Right kidney (tissue), 9 donors: ENCODE results near the gene TWNK.

ENCODE experiments used
- DNase-seq: peaks from one replicate; pipeline ENCODE4 v3.0.0-alpha.2; 2016
- long read RNA-seq, 8 donors: transcript quantifications; one replicate each; lab custom pipeline, GENCODE V29; 2026

Gene TWNK
- long read RNA-seq, donor 1, partial matches to known transcripts: 0 of 4 reads
- long read RNA-seq, donor 1, other reads (novel, unspliced or antisense): 0 of 4 reads
- long read RNA-seq, donor 2: 0 reads
- long read RNA-seq, donor 3, partial matches to known transcripts: 0 of 1 reads
- long read RNA-seq, donor 3, other reads (novel, unspliced or antisense): 0 of 1 reads
- long read RNA-seq, donor 4, partial matches to known transcripts: 0 of 4 reads
- long read RNA-seq, donor 4, other reads (novel, unspliced or antisense): 0 of 4 reads
- long read RNA-seq, donor 5, partial matches to known transcripts: 0 of 3 reads
- long read RNA-seq, donor 5, other reads (novel, unspliced or antisense): 0 of 3 reads
- long read RNA-seq, donor 6, partial matches to known transcripts: 0 of 4 reads
- long read RNA-seq, donor 6, other reads (novel, unspliced or antisense): 0 of 4 reads
- long read RNA-seq, donor 7, partial matches to known transcripts: 0 of 3 reads
- long read RNA-seq, donor 7, other reads (novel, unspliced or antisense): 0 of 3 reads
- long read RNA-seq, donor 8, partial matches to known transcripts: 0 of 3 reads
- long read RNA-seq, donor 8, other reads (novel, unspliced or antisense): 0 of 3 reads

DNA sequence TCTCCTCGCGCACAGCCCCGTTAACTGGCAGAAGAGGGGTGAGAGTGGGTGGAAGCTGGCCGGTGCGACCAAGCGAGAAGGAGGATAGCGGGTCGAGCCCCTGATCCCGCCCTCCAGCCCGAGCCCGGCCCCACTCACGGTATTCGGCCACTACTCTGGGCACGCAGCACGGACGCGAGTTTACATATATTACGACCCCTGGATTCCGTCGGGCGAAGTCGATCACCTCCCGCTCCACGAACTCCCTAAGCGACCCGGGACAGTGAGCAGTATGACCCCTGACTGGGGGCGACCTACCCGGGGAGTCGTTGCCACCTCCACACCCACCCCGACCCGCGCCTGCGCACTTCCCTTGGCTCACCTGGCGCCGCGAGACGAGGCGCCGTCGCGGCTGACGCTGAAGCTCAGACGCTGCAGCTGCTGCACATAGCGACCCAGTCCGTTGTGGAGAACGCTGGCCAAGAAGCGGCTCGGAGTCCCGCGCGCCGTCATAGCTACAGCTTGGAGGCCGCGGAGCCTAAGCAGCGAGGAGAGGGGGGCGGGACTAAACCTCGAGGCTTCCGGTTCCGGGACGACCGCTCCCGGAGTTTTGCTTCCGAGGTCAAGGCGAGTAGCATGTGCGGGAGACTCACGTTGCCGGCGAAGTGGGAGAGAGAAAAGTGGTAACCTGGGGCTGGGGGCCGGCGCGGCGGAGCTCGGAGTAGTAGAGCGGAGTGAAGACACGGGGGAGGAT, at the start of gene TWNK, which contains the start of gene MRPL43:
TWNK (plus strand) TSS at position 592 of the 733 bp plus-strand sequence. CDS start 668 bp downstream, outside the sequence.
MRPL43 (minus strand) TSS at position 546 of the 733 bp plus-strand sequence; CDS start at position 492, 54 bp downstream.
- peak; percentile 87 for DNase-seq

DNA sequence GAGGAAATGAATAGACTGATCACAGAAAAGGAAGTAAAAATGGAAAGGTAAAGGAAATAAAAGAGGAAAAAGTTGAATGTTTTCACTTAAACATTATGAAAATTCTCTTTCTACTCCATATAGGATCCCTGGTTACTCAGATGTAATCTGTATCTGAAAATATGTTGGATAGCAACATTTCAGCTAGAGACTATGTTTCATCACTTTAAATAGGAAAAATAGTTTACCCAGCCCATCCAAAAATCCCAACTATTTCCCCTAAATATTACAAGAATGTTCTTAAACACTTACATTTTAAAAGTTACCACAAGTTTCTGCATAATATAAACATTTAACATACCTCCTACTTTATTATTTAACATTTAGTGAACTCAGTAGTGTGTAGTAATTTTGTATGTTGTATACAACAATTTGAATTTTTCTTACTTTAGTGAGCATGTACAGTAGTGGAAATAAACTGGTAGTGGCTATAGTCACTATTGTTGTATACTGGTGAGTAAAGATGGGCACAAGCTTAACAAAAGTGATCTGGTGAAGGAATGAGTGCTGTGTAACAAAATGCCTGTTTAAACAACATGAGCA, 47.5 kb upstream of the TWNK start:
- no peak for DNase-seq

- no peak for DNase-seq
Measured at GRCh38 chr10:100942229-100942628, 45.1 kb upstream of the TWNK start.

GRCh38 chr10:100943508-100943907, 43.8 kb upstream of the TWNK start:
- DNase-seq: no peak

GRCh38 chr10:100945754-100946153, 41.6 kb upstream of the TWNK start:
- no peak for DNase-seq

- DNase-seq: no peak
Measured at GRCh38 chr10:100948916-100949315, 38.4 kb upstream of the TWNK start.

GRCh38 chr10:100960251-100960650, 27.1 kb upstream of the TWNK start:
- no peak for DNase-seq

- DNase-seq: no peak
Measured at GRCh38 chr10:100962351-100963080, 24.8 kb upstream of the TWNK start.

DNA sequence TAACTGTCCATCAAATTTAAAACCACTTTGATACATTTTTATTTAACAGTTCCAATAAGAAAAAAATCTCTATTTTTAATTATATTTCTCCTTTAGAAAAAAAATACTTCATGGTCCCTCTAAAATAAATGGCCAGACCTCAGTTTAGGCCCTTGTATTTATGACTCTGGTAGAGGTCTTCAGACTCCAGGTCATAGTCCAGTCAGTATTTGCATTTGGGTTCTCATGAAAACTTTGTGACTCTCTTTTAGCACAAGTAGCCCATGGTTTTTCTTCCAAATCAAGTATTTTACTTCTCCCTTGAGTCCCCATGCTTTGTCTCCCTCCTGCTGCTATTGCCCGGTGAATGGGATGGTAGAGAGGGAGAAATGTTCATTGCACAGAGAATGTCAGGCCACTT, 23.5 kb upstream of the TWNK start:
- no peak for DNase-seq

DNA sequence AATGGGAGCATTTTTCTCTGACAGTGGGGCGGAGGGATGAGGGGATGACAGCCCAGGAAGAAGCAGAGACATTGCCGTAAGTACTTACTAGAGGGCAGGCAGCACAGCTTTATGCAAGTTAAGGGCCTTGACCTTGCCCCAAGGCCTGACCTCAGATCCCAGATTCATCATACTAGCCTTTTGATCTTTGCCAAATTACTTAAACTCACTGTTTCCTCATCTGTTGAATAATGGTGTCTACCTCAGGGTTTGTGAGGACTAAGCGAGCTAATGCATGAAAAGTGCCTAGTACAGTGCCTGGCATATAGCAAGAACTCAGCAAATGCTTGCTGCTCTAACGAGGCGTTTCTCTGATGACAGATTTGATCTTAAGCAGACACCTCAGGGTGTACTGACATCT, 21.5 kb upstream of the TWNK start:
- no peak for DNase-seq

GRCh38 chr10:100966887-100967286, 20.5 kb upstream of the TWNK start:
- DNase-seq: no peak

GRCh38 chr10:100967332-100967731, 20.0 kb upstream of the TWNK start:
- DNase-seq: no peak

GRCh38 chr10:100968062-100968736, 19.1 kb upstream of the TWNK start:
- no peak for DNase-seq

DNA sequence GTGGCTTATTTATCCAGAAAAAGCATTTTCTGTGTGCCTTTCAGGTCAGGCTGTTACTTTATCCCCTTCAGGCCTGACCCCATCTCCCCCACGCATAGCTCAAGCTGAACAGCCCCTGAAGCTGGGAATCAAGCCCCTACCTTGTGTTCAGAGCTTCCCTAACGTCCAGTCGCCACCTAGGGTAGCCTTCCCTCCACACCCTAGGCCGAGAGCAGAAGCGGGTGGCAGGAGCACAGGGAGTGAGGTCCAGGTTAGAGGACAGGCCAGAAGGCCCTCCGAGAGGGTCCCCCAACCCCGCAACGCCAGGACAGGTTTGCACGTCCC, 18.5 kb upstream of the TWNK start:
- DNase-seq: no peak

- peak; percentile 77 for DNase-seq
Measured at GRCh38 chr10:100969187-100970075, 17.9 kb upstream of the TWNK start, which contains the start of gene SEMA4G. Gene SEMA4G (plus strand): TSS chr10:100969504. CDS start chr10:100972913, 3,409 bp downstream.

GRCh38 chr10:100970076-100970913, 17.0 kb upstream of the TWNK start:
- DNase-seq: no peak

GRCh38 chr10:100970914-100971811, 16.2 kb upstream of the TWNK start:
- DNase-seq: peak; percentile 26
